ENCODE data around the gene THUMPD3.

THUMPD3 gene

GRCh38 chr3:9406856-9407626 lies 44.2 kb downstream of the THUMPD3 start:
- DNase-seq = no peak
- intact Hi-C loops (cut with DNase I) = no loop called here

GRCh38 chr3:9408061-9408460 lies 45.2 kb downstream of the THUMPD3 start:
- no peak for DNase-seq
- intact Hi-C loops (cut with DNase I) = no loop called here

- intact Hi-C loops (cut with DNase I) = no loop called here
- DNase-seq = no peak
Observed at GRCh38 chr3:9408546-9408945, 45.7 kb downstream of the THUMPD3 start.

GRCh38 chr3:9409981-9410854 lies 47.4 kb downstream of the THUMPD3 start:
- intact Hi-C loops (cut with DNase I) = no loop called here
- DNase-seq = no peak

- DNase-seq = no peak
- intact Hi-C loops (cut with DNase I) = no loop called here
Observed at GRCh38 chr3:9411302-9411701, 48.4 kb downstream of the THUMPD3 start.

- intact Hi-C loops (cut with DNase I) = no loop called here
- no peak for DNase-seq
Observed at GRCh38 chr3:9412293-9412692, 49.4 kb downstream of the THUMPD3 start.

- intact Hi-C loops (cut with DNase I) = no loop called here
- no peak for DNase-seq
Observed at GRCh38 chr3:9414826-9415225, 52.0 kb downstream of the THUMPD3 start.

- intact Hi-C loops (cut with DNase I) = no loop called here
- no peak for DNase-seq
Observed at GRCh38 chr3:9415485-9416138, 52.8 kb downstream of the THUMPD3 start.

GRCh38 chr3:9416139-9416780 lies 53.4 kb downstream of the THUMPD3 start:
- no peak for DNase-seq
- intact Hi-C loops (cut with DNase I) = no loop called here

GRCh38 chr3:9420850-9421549 lies 58.1 kb downstream of the THUMPD3 start:
- no peak for DNase-seq
- intact Hi-C loops (cut with DNase I) = no loop called here

GRCh38 chr3:9422712-9423424 lies 60.0 kb downstream of the THUMPD3 start:
- peak in 41 of 42 donors; percentile 53 to 95 (median 85) for DNase-seq
- intact Hi-C loops (cut with DNase I) = loop anchor here (2.0 kb wide), 1 partner anchor 26 kb away; the partner anchor contains the start of gene SETD5

GRCh38 chr3:9428411-9428810 lies 65.6 kb downstream of the THUMPD3 start:
- intact Hi-C loops (cut with DNase I) = no loop called here
- DNase-seq = no peak

- no peak for DNase-seq
- intact Hi-C loops (cut with DNase I) = no loop called here
Observed at GRCh38 chr3:9430733-9431132, 67.9 kb downstream of the THUMPD3 start.

GRCh38 chr3:9433627-9434521 lies 71.0 kb downstream of the THUMPD3 start:
- intact Hi-C loops (cut with DNase I) = no loop called here

GRCh38 chr3:9435316-9435715 lies 72.5 kb downstream of the THUMPD3 start:
- no peak for DNase-seq
- intact Hi-C loops (cut with DNase I) = no loop called here

More at GRCh38 chr3:9433627-9434521, 71.0 kb downstream of the THUMPD3 start:
- DNase-seq = no peak
